GM06990 (cell line): ENCODE data around the gene BACH2.

ENCODE experiments used
- DNase-seq: peaks from one replicate; pipeline ENCODE4 v3.0.0-alpha.2; 2011; ENCODE audit not compliant: insufficient read length; ENCODE audit errors: extremely low read depth
- H3K27me3 ChIP-seq: replicated peaks from 2 replicates; pipeline ENCODE4 v1.6.0; 2011; ENCODE audit warnings: low read length; ENCODE audit not compliant: control insufficient read depth, insufficient read depth
- H3K36me3 ChIP-seq: 2 replicates; pipeline ENCODE4 v1.5.1; 2011; ENCODE audit warnings: low read length; ENCODE audit not compliant: control insufficient read depth, insufficient read depth
- H3K4me3 ChIP-seq: replicated peaks from 2 replicates; pipeline ENCODE4 v1.5.1; 2011; ENCODE audit warnings: low read depth, mild to moderate bottlenecking, control low read depth, low read length
- CTCF ChIP-seq: IDR thresholded peaks from 2 replicates; pipeline ENCODE4 v1.5.1; 2011; ENCODE audit warnings: low read length, control low read depth, mild to moderate bottlenecking, inconsistent platforms; ENCODE audit not compliant: insufficient read depth, poor library complexity, severe bottlenecking

BACH2 gene

GRCh38 chr6:89956182-89956581, 340.5 kb downstream of the BACH2 start:
- Histone ChIP-seq H3K4me3 (no peak overlapping the region), H3K36me3 (no peaks in the 10 kb centered on the region), H3K27me3 (no peaks in the 10 kb centered on the region; the same call in 1 of the 2 replicates)
- no peak for DNase-seq
- no peak for TF ChIP-seq CTCF

GRCh38 chr6:89955364-89955763, 341.3 kb downstream of the BACH2 start:
- no peak for TF ChIP-seq CTCF
- H3K27me3 ChIP-seq, result no peaks in the 10 kb centered on the region; the same call in 1 of the 2 replicates
- DNase-seq, result no peak
- no peak overlapping the region for H3K4me3 ChIP-seq
- no peaks in the 10 kb centered on the region for H3K36me3 ChIP-seq

GRCh38 chr6:89954721-89955148, 341.9 kb downstream of the BACH2 start:
- Histone ChIP-seq H3K27me3 (no peaks in the 10 kb centered on the region; the same call in 1 of the 2 replicates), H3K36me3 (no peaks in the 10 kb centered on the region), H3K4me3 (no peak overlapping the region)
- no peak for DNase-seq
- no peak for TF ChIP-seq CTCF

GRCh38 chr6:89952686-89953085, 344.0 kb downstream of the BACH2 start:
- no peak overlapping the region for H3K4me3 ChIP-seq
- no peaks in the 10 kb centered on the region; the same call in 1 of the 2 replicates for H3K27me3 ChIP-seq
- H3K36me3 ChIP-seq, result no peaks in the 10 kb centered on the region
- no peak for TF ChIP-seq CTCF
- DNase-seq, result no peak

GRCh38 chr6:89952105-89952671, 344.5 kb downstream of the BACH2 start:
- H3K27me3 ChIP-seq, result no peaks in the 10 kb centered on the region; the same call in 1 of the 2 replicates

More at GRCh38 chr6:89952105-89952671, 344.5 kb downstream of the BACH2 start:
- no peak for DNase-seq
- no peak for TF ChIP-seq CTCF
- no peak overlapping the region for H3K4me3 ChIP-seq
- H3K36me3 ChIP-seq, result no peaks in the 10 kb centered on the region
